Mucosa of rectum (tissue), 2 donors: Measurements from ENCODE around the gene GOLIM4.

ENCODE experiments used
- H3K27ac ChIP-seq, 2 donors: one replicate each; pipeline ENCODE4 v1.7.0; 2013; ENCODE audit warnings: inconsistent platforms in 2 of 2, low read depth in 2 of 2, low read length in 2 of 2
- H3K27me3 ChIP-seq, 2 donors: one replicate each; pipeline ENCODE4 v1.7.0; 2013; ENCODE audit warnings: low read length in 2 of 2; ENCODE audit not compliant: control insufficient read depth in 2 of 2, insufficient read depth in 2 of 2
- H3K36me3 ChIP-seq, 2 donors: one replicate each; pipeline ENCODE4 v1.7.0; 2013; ENCODE audit warnings: low read length in 2 of 2; ENCODE audit not compliant: control insufficient read depth in 2 of 2, insufficient read depth in 2 of 2
- H3K4me1 ChIP-seq, 2 donors: one replicate each; pipeline ENCODE4 v1.7.0; 2013; ENCODE audit warnings: low read length in 2 of 2, mild to moderate bottlenecking in 1 of 2; ENCODE audit not compliant: control insufficient read depth in 2 of 2, insufficient read depth in 2 of 2
- H3K4me3 ChIP-seq, 2 donors: one replicate each; pipeline ENCODE4 v1.7.0; 2013; ENCODE audit warnings: low read length in 2 of 2
- H3K9ac ChIP-seq, 2 donors: one replicate each; pipeline ENCODE4 v1.7.0; 2013; ENCODE audit warnings: low read length in 2 of 2, low read depth in 1 of 2, mild to moderate bottlenecking in 1 of 2
- H3K9me3 ChIP-seq, 2 donors: one replicate each; pipeline ENCODE4 v1.7.0; 2013; ENCODE audit warnings: low read length in 2 of 2; ENCODE audit not compliant: control insufficient read depth in 2 of 2
- donor health status: healthy.
- donor health status: Normal muscosa, but diverticular disease.

Gene GOLIM4

GRCh38 chr3:168080499-168081170 is 15.1 kb downstream of the GOLIM4 start:
- H3K36me3 ChIP-seq, result no peaks in the 10 kb centered on the region
- no peak overlapping the region for H3K4me3 ChIP-seq
- H3K4me1 ChIP-seq, result no peaks in the 10 kb centered on the region
- H3K9ac ChIP-seq, result no peak overlapping the region
- no peaks in the 10 kb centered on the region for H3K27me3 ChIP-seq
- H3K9me3 ChIP-seq, result no peaks in the 10 kb centered on the region
- no peak overlapping the region for H3K27ac ChIP-seq

- Histone ChIP-seq H3K27ac (no peak overlapping the region), H3K27me3 (no peaks in the 10 kb centered on the region), H3K4me3 (no peak overlapping the region), H3K9me3 (no peaks in the 10 kb centered on the region), H3K9ac (no peak overlapping the region), H3K36me3 (no peaks in the 10 kb centered on the region), H3K4me1 (no peaks in the 10 kb centered on the region)
These were observed 15.7 kb downstream of the GOLIM4 start for GRCh38 chr3:168080022-168080421.

- Histone ChIP-seq H3K9me3 (no peaks in the 10 kb centered on the region), H3K4me1 (peaks cover 0 to 4% of the 10 kb centered on the region in 2 donors), H3K36me3 (no peaks in the 10 kb centered on the region), H3K4me3 (no peak overlapping the region), H3K9ac (no peak overlapping the region), H3K27ac (no peak overlapping the region), H3K27me3 (no peaks in the 10 kb centered on the region)
These were observed 18.6 kb downstream of the GOLIM4 start for GRCh38 chr3:168077091-168077490.

- Histone ChIP-seq H3K4me3 (no peak overlapping the region), H3K27ac (peak overlapping the region; percentile 28 to 44), H3K4me1 (peaks cover 3 to 4% of the 10 kb centered on the region in 2 donors), H3K9ac (no peak overlapping the region), H3K27me3 (no peaks in the 10 kb centered on the region), H3K9me3 (no peaks in the 10 kb centered on the region), H3K36me3 (no peaks in the 10 kb centered on the region)
These were observed 21.7 kb downstream of the GOLIM4 start for GRCh38 chr3:168073842-168074605.

- Histone ChIP-seq H3K4me1 (peaks cover 3 to 4% of the 10 kb centered on the region in 2 donors), H3K4me3 (no peak overlapping the region), H3K9ac (no peak overlapping the region), H3K36me3 (no peaks in the 10 kb centered on the region), H3K27ac (no peak overlapping the region), H3K27me3 (no peaks in the 10 kb centered on the region), H3K9me3 (no peaks in the 10 kb centered on the region)
These were observed 23.4 kb downstream of the GOLIM4 start for GRCh38 chr3:168072323-168072650.

GRCh38 chr3:168071591-168072322 is 24.0 kb downstream of the GOLIM4 start:
- H3K27ac ChIP-seq, result no peak overlapping the region

GRCh38 chr3:168070919-168071318 is 24.8 kb downstream of the GOLIM4 start:
- H3K9me3 ChIP-seq, result no peaks in the 10 kb centered on the region
- H3K27ac ChIP-seq, result no peak overlapping the region
- H3K36me3 ChIP-seq, result no peaks in the 10 kb centered on the region
- H3K27me3 ChIP-seq, result no peaks in the 10 kb centered on the region
- no peak overlapping the region for H3K4me3 ChIP-seq
- H3K9ac ChIP-seq, result no peak overlapping the region
- peaks cover 4 to 5% of the 10 kb centered on the region in 2 donors for H3K4me1 ChIP-seq

More at GRCh38 chr3:168071591-168072322, 24.0 kb downstream of the GOLIM4 start:
- no peak overlapping the region for H3K4me3 ChIP-seq
- H3K27me3 ChIP-seq, result no peaks in the 10 kb centered on the region
- H3K4me1 ChIP-seq, result peaks cover 4 to 5% of the 10 kb centered on the region in 2 donors
- no peaks in the 10 kb centered on the region for H3K9me3 ChIP-seq
- no peak overlapping the region for H3K9ac ChIP-seq
- H3K36me3 ChIP-seq, result no peaks in the 10 kb centered on the region

- H3K9me3 ChIP-seq, result no peaks in the 10 kb centered on the region
- no peak overlapping the region for H3K9ac ChIP-seq
- peaks cover 0 to 8% of the 10 kb centered on the region in 2 donors for H3K4me1 ChIP-seq
- no peaks in the 10 kb centered on the region for H3K27me3 ChIP-seq
- H3K4me3 ChIP-seq, result no peak overlapping the region
- H3K36me3 ChIP-seq, result no peaks in the 10 kb centered on the region
- no peak overlapping the region for H3K27ac ChIP-seq
These were observed 27.4 kb downstream of the GOLIM4 start for GRCh38 chr3:168068346-168068745.

GRCh38 chr3:168066882-168067281 is 28.8 kb downstream of the GOLIM4 start:
- Histone ChIP-seq H3K9ac (no peak overlapping the region), H3K9me3 (no peaks in the 10 kb centered on the region), H3K4me1 (peaks cover 0 to 14% of the 10 kb centered on the region in 2 donors), H3K4me3 (no peak overlapping the region), H3K27me3 (no peaks in the 10 kb centered on the region), H3K36me3 (no peaks in the 10 kb centered on the region), H3K27ac (no peak overlapping the region)

GRCh38 chr3:168065569-168065968 is 30.2 kb downstream of the GOLIM4 start:
- Histone ChIP-seq H3K27me3 (no peaks in the 10 kb centered on the region), H3K27ac (no peak overlapping the region), H3K4me3 (no peak overlapping the region), H3K4me1 (peaks cover 8 to 14% of the 10 kb centered on the region in 2 donors), H3K9me3 (no peaks in the 10 kb centered on the region), H3K36me3 (no peaks in the 10 kb centered on the region), H3K9ac (no peak overlapping the region)
